ENCODE measurements around the gene TEC. TPM values are rescaled to one million over a fixed set of nuclear protein-coding genes. Genes with fewer than 3 reads are reported as not detected.
"Not testable (repeated sequence)": the region's sequence is repeated elsewhere in the genome, so short reads cannot be mapped to it uniquely, and the experiment has no call there.

The TEC gene
- 2.2 and 2.9 TPM in 2 replicates for total RNA-seq (2014; rRNA removed; shearing (Covaris generic))
- 1.0 and 1.1 TPM in 2 replicates for polyA plus RNA-seq (2015; cell fraction: cytosol; rRNA removed)
- polyA plus RNA-seq (2015; cell fraction: nucleus; rRNA removed) = 2.1 and 3.8 TPM in 2 replicates

- DNase-seq (ENCODE audit: low read depth, low spot score) = peak; percentile 63
- in situ Hi-C loops (cut with HindIII; ENCODE audit: low pct_unique_long_range_greater_than_20kb, low sequenced_read_pairs) = no loop called here
Observed at GRCh38 chr4:48268956-48269860, at the start of gene TEC. TSS of gene TEC (minus strand) at chr4:48269838. CDS start at chr4:48228614, 41,224 bp downstream.

- peak; percentile 77 for DNase-seq (ENCODE audit: low read depth, low spot score)
- in situ Hi-C loops (cut with HindIII; ENCODE audit: low pct_unique_long_range_greater_than_20kb, low sequenced_read_pairs) = no loop called here
Observed at GRCh38 chr4:48315728-48316630, 46.3 kb upstream of the TEC start.

- DNase-seq (ENCODE audit: low read depth, low spot score); in situ Hi-C loops (cut with HindIII; ENCODE audit: low pct_unique_long_range_greater_than_20kb, low sequenced_read_pairs): not testable (repeated sequence)
Observed at GRCh38 chr4:48314746-48315145, 45.1 kb upstream of the TEC start.

- DNase-seq (ENCODE audit: low read depth, low spot score) = no peak
- in situ Hi-C loops (cut with HindIII; ENCODE audit: low pct_unique_long_range_greater_than_20kb, low sequenced_read_pairs) = no loop called here
Observed at GRCh38 chr4:48311896-48312295, 42.3 kb upstream of the TEC start.

DNA sequence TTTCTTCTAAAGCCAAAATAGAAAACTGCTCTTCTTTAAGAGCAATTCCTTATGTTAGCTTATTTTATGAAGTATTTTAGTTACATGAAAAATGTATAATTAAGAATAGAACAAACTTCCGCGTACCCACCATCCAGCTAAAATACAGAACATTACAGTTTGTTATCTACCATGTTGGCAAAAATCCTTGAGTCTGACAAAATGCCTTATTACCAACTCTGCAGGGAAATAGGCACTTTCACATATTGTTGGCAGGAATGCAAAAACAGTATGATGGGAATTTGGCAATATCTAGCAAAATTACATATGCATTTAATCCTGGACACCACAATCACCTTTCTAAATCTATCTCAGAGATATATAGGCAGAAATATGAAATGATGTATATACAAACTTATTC is 39.3 kb upstream of the TEC start:
- no peak for DNase-seq (ENCODE audit: low read depth, low spot score)
- in situ Hi-C loops (cut with HindIII; ENCODE audit: low pct_unique_long_range_greater_than_20kb, low sequenced_read_pairs) = no loop called here

GRCh38 chr4:48307528-48307927 is 37.9 kb upstream of the TEC start:
- DNase-seq (ENCODE audit: low read depth, low spot score) = no peak
- in situ Hi-C loops (cut with HindIII; ENCODE audit: low pct_unique_long_range_greater_than_20kb, low sequenced_read_pairs) = no loop called here

GRCh38 chr4:48305508-48305907 is 35.9 kb upstream of the TEC start:
- in situ Hi-C loops (cut with HindIII; ENCODE audit: low pct_unique_long_range_greater_than_20kb, low sequenced_read_pairs) = no loop called here

DNA sequence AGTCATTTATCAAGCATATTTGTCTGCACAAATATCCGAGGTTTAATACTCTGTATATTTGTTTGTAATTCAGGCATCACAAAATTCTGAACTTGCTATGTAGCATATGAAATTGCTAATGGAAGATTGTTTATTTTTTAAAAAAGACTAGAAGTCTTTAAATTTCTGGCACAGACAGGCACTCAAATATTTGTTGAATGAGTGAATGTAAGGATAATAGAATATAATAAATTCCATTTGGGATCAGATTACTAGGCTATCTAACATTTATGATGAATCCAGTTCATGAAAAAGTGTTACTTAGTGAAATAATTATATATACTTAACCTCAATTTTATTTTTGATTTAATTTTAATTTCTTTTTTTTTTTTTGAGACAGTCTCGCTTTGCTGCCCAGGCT is 30.4 kb upstream of the TEC start:
- no peak for DNase-seq (ENCODE audit: low read depth, low spot score)
- in situ Hi-C loops (cut with HindIII; ENCODE audit: low pct_unique_long_range_greater_than_20kb, low sequenced_read_pairs) = no loop called here

More at GRCh38 chr4:48305508-48305907, 35.9 kb upstream of the TEC start:
- no peak for DNase-seq (ENCODE audit: low read depth, low spot score)

- in situ Hi-C loops (cut with HindIII; ENCODE audit: low pct_unique_long_range_greater_than_20kb, low sequenced_read_pairs) = no loop called here
- no peak for DNase-seq (ENCODE audit: low read depth, low spot score)
Observed at GRCh38 chr4:48299560-48299959, 29.9 kb upstream of the TEC start.

GRCh38 chr4:48297256-48297846 is 27.7 kb upstream of the TEC start:
- no peak for DNase-seq (ENCODE audit: low read depth, low spot score)

DNA sequence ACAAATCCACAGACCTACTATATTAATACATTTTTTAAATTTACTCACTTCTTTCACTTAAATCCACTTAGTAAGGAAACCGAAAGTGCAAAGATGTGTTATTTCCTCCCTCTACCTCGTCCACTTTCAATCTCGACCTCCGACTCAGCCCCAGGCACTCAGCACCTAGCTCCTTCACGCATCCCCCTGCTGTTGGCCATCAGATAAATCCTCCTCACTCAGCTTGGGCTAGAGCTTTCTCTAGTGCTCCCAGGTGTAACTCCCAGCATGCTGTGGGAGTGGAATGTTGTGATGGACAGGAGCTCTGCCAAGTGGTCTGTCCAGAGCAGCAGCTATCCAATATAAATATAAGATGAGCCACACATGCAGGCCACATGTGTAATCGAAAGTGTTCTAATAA is 26.7 kb upstream of the TEC start:
- in situ Hi-C loops (cut with HindIII; ENCODE audit: low pct_unique_long_range_greater_than_20kb, low sequenced_read_pairs) = no loop called here
- DNase-seq (ENCODE audit: low read depth, low spot score) = no peak

More at GRCh38 chr4:48297256-48297846, 27.7 kb upstream of the TEC start:
- in situ Hi-C loops (cut with HindIII; ENCODE audit: low pct_unique_long_range_greater_than_20kb, low sequenced_read_pairs) = no loop called here

DNA sequence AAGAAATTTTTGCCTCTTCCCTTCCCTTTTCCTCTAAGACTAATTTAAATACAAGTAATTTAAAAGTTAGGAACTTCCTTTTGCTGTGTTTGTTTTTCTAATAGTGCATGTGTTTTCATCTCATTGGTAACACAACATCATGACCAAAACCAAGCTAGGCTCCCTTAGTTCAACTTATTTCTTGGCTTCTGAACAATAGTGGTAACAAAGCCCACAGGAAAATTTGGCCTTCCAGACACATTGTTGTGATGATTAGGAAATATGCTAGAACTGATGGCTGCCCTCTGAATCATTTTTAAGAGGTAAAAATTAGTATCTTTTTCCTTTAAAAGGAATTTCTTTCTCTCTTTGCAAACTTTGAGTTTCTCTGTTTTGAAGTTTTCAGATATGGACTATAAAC is 25.5 kb upstream of the TEC start:
- DNase-seq (ENCODE audit: low read depth, low spot score) = no peak

DNA sequence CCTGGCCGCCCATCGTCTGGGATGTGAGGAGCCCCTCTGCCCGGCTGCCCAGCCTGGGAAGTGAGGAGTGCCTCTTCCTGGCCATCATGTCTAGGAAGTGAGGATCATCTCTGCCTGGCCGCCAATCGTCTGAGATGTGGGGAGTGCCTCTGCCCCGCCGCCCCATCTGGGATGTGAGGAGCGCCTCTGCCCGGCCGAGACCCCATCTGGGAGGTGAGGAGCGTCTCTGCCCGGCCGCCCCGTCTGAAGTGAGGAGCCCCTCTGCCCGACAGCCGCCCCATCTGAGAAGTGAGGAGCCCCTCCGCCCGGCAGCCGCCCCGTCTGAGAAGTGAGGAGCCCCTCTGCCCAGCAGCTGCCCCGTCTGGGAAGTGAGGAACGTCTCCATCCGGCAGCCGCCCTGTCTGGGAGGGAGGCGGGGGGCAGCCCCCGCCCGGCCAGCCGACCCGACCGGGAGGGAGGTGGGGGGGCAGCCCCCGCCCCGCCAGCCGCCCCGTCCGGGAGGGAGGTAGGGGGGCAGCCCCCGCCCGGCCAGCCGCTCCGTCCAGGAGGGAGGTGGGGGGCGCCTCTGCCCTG is 22.7 kb upstream of the TEC start:
- DNase-seq (ENCODE audit: low read depth, low spot score); in situ Hi-C loops (cut with HindIII; ENCODE audit: low pct_unique_long_range_greater_than_20kb, low sequenced_read_pairs): not testable (repeated sequence)

More for the DNA sequence above, 25.5 kb upstream of the TEC start:
- in situ Hi-C loops (cut with HindIII; ENCODE audit: low pct_unique_long_range_greater_than_20kb, low sequenced_read_pairs) = no loop called here

DNA sequence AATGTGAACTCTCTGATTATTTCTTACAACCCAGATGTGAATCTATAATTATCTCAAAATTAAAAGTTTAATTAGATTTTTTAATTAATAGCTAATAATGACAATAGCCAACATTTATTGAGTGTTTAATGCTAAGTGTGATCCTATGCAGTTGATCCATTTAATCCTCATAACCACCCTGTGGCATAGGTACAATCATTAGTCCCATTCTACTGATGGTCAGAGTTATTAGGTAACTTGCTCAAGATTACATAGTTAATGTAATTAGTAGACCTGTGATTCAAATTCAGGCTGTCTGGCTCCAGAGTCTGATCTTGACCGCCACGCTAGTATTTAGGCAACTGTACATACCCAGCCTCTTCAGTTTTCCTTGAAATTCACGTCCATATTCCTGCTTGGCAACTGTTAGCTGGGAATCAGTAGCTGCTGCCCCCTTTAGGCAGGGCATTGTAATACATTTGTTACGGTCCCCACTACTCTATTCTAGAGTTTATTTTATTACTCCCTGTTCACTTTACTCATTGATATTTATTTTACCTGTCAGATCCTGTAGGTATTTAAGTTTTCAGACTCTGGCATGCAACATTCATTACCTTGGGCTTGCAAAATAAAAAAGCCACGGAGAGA is 20.6 kb upstream of the TEC start:
- in situ Hi-C loops (cut with HindIII; ENCODE audit: low pct_unique_long_range_greater_than_20kb, low sequenced_read_pairs) = no loop called here
- DNase-seq (ENCODE audit: low read depth, low spot score) = peak; percentile 58

GRCh38 chr4:48286060-48286459 is 16.4 kb upstream of the TEC start:
- in situ Hi-C loops (cut with HindIII; ENCODE audit: low pct_unique_long_range_greater_than_20kb, low sequenced_read_pairs); DNase-seq (ENCODE audit: low read depth, low spot score): not testable (repeated sequence)

DNA sequence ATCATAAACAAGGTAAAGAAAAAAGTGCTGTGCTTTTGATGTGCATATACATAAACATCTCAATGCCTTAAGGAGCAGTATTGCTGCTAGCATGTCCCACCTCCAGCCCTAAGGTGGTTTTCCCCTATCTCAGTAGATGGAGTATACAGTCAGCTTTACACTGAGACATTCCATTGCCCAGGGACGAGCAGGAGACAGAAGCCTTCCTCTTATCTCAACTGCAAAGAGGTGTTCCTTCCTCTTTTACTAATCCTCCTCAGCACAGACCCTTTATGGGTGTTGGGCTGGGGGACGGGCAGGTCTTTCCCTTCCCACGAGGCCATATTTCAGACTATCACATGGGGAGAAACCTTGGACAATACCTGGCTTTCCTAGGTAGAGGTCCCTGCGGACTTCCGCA is 16.0 kb upstream of the TEC start:
- DNase-seq (ENCODE audit: low read depth, low spot score); in situ Hi-C loops (cut with HindIII; ENCODE audit: low pct_unique_long_range_greater_than_20kb, low sequenced_read_pairs): not testable (repeated sequence)

DNA sequence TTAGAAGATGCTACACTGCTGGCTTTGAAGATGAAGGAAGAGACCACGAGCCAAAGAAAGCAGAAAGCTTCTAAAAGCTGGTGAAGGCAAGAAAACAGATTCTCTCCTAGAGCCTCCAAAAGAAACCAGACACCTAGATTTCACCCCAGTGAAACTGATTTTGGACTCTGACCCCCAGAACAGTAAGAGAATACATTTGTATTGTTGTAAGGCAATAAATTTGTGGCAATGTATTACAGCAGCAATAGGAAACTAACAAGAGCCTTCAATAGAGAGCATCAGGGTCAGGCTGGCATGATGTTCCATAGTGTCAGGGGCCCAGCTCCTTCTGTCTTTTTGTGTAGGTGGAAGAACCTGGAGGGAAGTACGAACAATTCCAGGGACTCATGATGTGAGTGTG is 6.0 kb upstream of the TEC start:
- no peak for DNase-seq (ENCODE audit: low read depth, low spot score)
- in situ Hi-C loops (cut with HindIII; ENCODE audit: low pct_unique_long_range_greater_than_20kb, low sequenced_read_pairs) = no loop called here

Data from SK-MEL-5 (cell line).